Activated CD4-positive, alpha-beta T cell treated with anti-CD3 and anti-CD28 coated beads, Interleukin-2, amount 50 U/mL, for 1 hour (primary cell): ENCODE measurements around the gene TFCP2.
A peak's percentile ranks its signal among the peaks of the same experiment; 100 is the strongest.
"Not testable (repeated sequence)": the region's sequence is repeated elsewhere in the genome, so short reads cannot be mapped to it uniquely, and the experiment has no call there.

Experiments
- DNase-seq: peaks from one replicate; pipeline ENCODE4 v3.0.0-alpha.2; 2020

Gene TFCP2

DNA sequence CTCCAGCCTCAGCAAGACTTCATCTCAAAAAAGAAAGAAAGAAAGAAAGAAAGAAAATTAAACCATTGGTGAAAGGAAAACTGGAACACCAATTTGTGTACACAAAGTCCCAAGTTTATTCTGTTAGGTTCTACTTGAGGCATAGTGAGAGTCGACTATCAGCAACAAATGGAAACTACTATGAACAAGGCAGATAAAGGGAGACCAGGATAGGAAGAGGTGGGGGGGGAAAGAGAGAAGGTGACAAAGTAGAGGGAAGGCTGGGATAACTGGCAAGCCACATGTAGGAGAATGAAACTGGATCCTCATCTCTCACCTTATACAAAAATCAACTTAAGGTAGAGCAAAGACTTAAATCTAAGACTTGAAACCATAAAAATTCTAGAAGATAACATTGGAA is 25.6 kb downstream of the TFCP2 start:
- DNase-seq = no peak

DNA sequence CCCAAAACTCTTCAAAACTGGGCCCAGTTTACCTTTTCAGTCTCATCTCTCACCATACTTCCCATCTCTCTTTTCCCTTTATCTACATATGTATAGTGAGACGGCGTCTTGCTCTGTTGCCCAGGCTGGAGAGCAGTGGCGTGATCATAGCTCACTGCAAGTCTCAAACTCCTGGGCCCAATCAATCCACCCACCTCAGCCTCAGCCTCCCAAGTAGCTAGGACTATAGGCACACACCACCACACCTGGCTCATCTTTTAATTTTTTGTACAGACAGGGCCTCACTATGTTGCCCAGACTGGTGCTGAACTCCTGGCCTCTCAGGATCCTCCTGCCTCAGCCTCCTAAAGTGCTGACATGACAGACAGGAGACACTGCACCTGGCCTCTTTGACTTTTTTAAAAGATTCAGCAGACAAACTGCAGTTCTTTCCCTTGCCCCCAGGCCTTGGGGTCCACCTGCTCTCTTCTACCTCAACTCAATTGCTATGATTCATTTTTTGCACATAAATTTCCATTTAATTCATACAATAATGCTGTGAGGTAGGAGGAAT is 33.6 kb downstream of the TFCP2 start:
- no peak for DNase-seq

DNA sequence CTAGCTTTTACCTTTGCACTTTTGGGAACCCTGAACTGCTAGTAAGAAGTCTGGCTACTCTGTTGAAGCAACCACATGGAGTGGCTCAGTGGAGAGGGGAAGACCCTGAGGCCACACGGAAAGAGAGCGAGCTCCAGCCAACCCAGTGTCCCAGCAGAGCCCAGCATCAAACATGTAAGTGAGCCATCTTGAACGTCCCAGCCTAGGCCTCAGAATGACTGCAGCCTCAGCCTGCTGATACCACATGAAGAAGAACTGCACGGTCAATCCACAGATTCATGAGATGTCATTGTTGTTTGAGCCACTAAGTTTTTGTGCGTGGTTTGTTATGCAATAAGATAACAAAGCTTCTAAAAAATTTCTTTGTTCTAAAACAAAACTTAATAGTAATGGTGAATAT is 40.2 kb downstream of the TFCP2 start:
- DNase-seq = no peak

- no peak for DNase-seq
These were observed 41.0 kb downstream of the TFCP2 start for GRCh38 chr12:51131745-51132521.

DNA sequence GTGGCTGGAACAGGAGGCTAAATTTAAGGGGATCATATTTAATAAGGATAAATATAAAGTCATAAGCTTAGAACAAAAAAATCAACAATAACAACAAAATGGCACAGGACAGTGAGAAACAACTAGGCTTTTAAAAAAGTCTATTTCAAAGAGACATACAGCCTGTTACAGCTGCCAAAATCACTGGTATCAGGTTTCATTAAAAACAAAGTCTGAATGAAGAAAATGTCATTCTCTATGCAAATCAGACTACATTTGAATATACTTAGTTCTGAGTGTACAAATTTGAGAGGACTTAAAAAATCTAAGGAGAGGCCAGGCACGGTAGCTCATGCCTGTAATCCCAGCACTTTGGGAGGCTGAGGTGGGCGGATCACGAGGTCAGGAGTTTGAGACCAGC is 44.0 kb downstream of the TFCP2 start:
- DNase-seq = no peak

- DNase-seq = no peak
These were observed 45.7 kb downstream of the TFCP2 start for GRCh38 chr12:51127050-51127729.

- DNase-seq = no peak
These were observed 46.6 kb downstream of the TFCP2 start for GRCh38 chr12:51126297-51126696.

- no peak for DNase-seq
These were observed 48.4 kb downstream of the TFCP2 start for GRCh38 chr12:51124504-51124903.

GRCh38 chr12:51122844-51123243 is 50.1 kb downstream of the TFCP2 start:
- DNase-seq = no peak

- DNase-seq = no peak
These were observed 54.2 kb downstream of the TFCP2 start for GRCh38 chr12:51118706-51119105.

DNA sequence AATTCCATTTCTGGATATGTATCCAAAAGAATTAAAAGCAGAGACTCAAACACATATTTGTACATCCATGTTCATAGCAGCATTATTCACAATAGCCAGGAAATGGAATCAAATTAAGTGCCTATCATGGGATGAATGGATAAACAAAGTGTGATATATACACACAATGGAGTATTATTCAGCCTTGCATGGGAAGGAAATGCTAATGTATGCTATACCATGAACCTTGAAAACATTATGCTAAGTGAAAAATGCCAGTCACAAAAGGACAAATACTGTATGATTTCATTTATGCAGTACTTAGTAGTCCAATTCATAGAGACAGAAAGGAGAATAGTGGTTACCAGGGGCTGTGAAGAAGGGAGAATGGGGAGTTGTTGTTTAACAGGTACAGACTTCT is 57.4 kb downstream of the TFCP2 start:
- no peak for DNase-seq

- DNase-seq = no peak
These were observed 64.8 kb downstream of the TFCP2 start for GRCh38 chr12:51108136-51108535.

GRCh38 chr12:51103977-51104376 is 69.0 kb downstream of the TFCP2 start:
- no peak for DNase-seq

GRCh38 chr12:51098611-51099010 is 74.3 kb downstream of the TFCP2 start:
- no peak for DNase-seq

GRCh38 chr12:51090705-51091229 is 82.2 kb downstream of the TFCP2 start:
- DNase-seq = no peak

DNA sequence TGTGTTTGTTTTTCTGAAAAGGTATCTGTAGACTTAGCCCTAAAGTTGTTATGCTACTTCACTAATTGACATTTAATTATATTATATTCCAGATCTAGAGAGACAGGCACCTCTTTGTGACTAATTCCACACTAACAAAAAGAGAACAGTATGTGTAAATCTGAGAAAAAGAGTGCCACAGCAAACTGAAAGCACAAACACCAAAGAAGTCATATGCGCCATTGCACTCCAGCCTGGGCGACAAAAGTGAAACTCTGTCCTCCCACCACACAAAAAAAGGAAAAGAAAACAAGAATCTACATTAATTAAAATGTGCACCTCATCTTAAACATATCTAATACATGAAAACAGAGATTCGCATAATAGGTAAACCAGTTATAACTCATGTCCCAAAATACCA is 85.1 kb downstream of the TFCP2 start:
- DNase-seq = no peak

DNA sequence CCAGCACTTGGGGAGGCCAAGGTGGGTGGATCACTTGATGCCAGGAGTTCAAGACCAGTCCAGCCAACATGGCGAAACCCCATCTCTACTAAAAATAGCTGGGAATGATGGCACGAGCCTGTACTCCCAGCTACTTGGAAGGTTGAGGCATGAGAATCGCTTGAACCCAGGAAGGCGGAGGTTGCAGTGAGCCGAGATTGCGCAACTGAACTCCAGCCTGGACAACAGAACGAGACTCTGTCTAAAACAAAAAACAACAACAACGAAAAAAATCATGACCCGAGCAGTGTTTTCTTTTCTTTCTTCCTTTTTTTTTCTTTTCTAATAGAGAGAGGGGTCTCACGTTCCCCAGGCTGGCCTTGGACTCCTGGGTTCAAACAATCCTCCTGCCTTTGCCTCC is 86.0 kb downstream of the TFCP2 start:
- no peak for DNase-seq

GRCh38 chr12:51085757-51086156 is 87.2 kb downstream of the TFCP2 start:
- DNase-seq = no peak

GRCh38 chr12:51083126-51083833 is 89.7 kb downstream of the TFCP2 start, which contains the start of gene CSRNP2:
Gene CSRNP2 (minus strand): TSS chr12:51083596. CDS start chr12:51076561, 7,035 bp downstream.
- DNase-seq = peak; percentile 94

DNA sequence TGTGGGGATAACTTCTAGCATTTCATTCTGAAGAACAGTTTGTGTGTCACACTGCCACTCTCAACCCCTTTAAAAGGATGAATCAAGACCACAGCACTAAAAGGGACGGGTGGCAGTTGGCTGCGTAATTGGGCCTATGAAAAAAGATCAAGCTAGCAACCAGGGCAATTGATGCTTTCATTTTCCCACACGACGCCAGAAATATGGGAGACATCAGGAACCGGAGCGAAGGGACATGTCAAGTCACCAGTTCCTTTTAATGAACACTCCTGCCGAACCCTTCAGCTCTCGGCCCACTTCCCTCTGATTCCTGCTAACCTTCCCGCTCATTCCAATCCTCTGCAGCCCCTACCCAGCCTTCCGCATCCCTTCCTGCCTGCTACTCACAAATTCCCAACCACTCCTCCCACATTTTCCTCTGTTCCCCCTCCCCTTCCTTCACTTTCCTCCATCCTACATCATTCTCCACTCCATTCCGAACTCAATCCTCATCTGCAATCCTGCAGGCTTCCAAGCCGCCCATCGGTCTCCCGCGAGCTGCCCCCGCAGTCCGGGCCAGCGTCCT is 90.3 kb downstream of the TFCP2 start:
- peak; percentile 10 for DNase-seq

DNA sequence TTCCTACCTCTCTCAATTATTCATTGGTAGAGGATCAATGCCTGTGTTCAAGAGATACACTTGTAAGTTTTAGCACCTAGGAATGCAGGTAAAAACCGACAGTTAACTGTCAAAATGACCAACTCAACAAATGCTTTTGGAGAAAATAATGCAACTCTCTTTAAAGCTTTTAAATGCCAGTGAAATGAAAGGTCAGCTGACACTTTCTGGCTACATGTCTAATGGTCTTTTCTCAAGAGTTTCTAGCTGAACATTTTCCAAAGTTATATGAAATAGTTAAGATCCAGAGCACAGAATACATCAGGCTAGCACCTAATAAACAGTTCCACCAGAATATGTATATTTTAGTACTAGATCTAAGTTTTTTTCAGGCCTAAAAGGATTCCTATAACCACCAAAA is 91.5 kb downstream of the TFCP2 start:
- no peak for DNase-seq

- no peak for DNase-seq
These were observed 92.8 kb downstream of the TFCP2 start for GRCh38 chr12:51080136-51080535.

- DNase-seq = not testable (repeated sequence)
These were observed 94.1 kb downstream of the TFCP2 start for GRCh38 chr12:51078866-51079265.
